HEK293 (cell line): ENCODE measurements around the gene METTL23.

ENCODE experiments used
- CTCF ChIP-seq: fragments of 450-650 bp; formaldehyde crosslinking; IDR thresholded peaks from 2 replicates; pipeline ENCODE4 v1.5.1; 2016; ENCODE audit warnings: missing biosample characterization, missing genetic modification characterization
- HOXA7 ChIP-seq: sonication (generic); formaldehyde crosslinking; IDR thresholded peaks from 2 replicates; pipeline ENCODE4 v1.8.1; 2022; ENCODE audit warnings: missing genetic modification reagents, borderline replicate concordance
- KLF10 ChIP-seq: fragments of 450-650 bp; IDR thresholded peaks from 2 replicates; pipeline ENCODE4 v1.5.1; 2018; ENCODE audit warnings: missing biosample characterization, mild to moderate bottlenecking, missing genetic modification characterization
- KLF7 ChIP-seq: fragments of 450-650 bp; formaldehyde crosslinking; IDR thresholded peaks from 2 replicates; pipeline ENCODE4 v1.5.1; 2016; ENCODE audit warnings: missing biosample characterization, missing genetic modification characterization, borderline replicate concordance
- MEIS1 ChIP-seq: sonication (generic); formaldehyde crosslinking; IDR thresholded peaks from 2 replicates; pipeline ENCODE4 v1.8.1; 2022; ENCODE audit warnings: missing genetic modification reagents, mild to moderate bottlenecking, borderline replicate concordance
- REST ChIP-seq: fragments of 450-650 bp; formaldehyde crosslinking; IDR thresholded peaks from 2 replicates; pipeline ENCODE4 v1.5.1; 2016; ENCODE audit warnings: missing biosample characterization, missing genetic modification characterization
- YY1 ChIP-seq: fragments of 450-650 bp; formaldehyde crosslinking; IDR thresholded peaks from 2 replicates; pipeline ENCODE4 v1.5.1; 2018; ENCODE audit warnings: missing biosample characterization, missing genetic modification characterization
- ZFHX2 ChIP-seq: fragments of 450-650 bp; formaldehyde crosslinking; conservative IDR thresholded peaks from 2 replicates; pipeline ENCODE4 v1.5.1; 2016; ENCODE audit warnings: missing biosample characterization, missing genetic modification characterization
- ZFP37 ChIP-seq: fragments of 450-650 bp; formaldehyde crosslinking; IDR thresholded peaks from 2 replicates; pipeline ENCODE4 v1.5.1; 2016; ENCODE audit warnings: missing biosample characterization, missing genetic modification characterization
- ZNF664 ChIP-seq: fragments of 450-650 bp; formaldehyde crosslinking; IDR thresholded peaks from 2 replicates; pipeline ENCODE4 v1.5.1; 2016; ENCODE audit warnings: missing biosample characterization, missing genetic modification characterization
- ZNF747 ChIP-seq: fragments of 450-650 bp; formaldehyde crosslinking; IDR thresholded peaks from 2 replicates; pipeline ENCODE4 v1.5.1; 2016; ENCODE audit warnings: missing biosample characterization, missing genetic modification characterization
- ZNF791 ChIP-seq: fragments of 450-650 bp; formaldehyde crosslinking; IDR thresholded peaks from 2 replicates; pipeline ENCODE4 v1.5.1; 2016; ENCODE audit warnings: missing biosample characterization, missing genetic modification characterization

- TF ChIP-seq ZFHX2 (peak; percentile 52; the same call in 1 of the 2 replicates), ZNF664 (tag by site-specific recombination) (no peak), CTCF (tag by site-specific recombination) (peak; percentile 88), KLF10 (tag by site-specific recombination) (no peak), ZNF791 (no peak), YY1 (tag by site-specific recombination) (no peak), KLF7 (no peak), HOXA7 (no peak), ZFP37 (tag by site-specific recombination) (no peak), REST (tag by site-specific recombination) (no peak), ZNF747 (tag by site-specific recombination) (no peak), MEIS1 (CRISPR knock-in tag) (no peak)
Measured at GRCh38 chr17:76681222-76682137, 45.2 kb upstream of the METTL23 start.
